GM21447 (cell line): ENCODE data around the gene PTTG1IP2.

ENCODE experiments used
- ATAC-seq: cut with Tn5 transposase; IDR thresholded peaks from one replicate; pipeline ENCODE4 v1.9.1; 2021; ENCODE audit not compliant: unreplicated experiment

Gene PTTG1IP2

DNA sequence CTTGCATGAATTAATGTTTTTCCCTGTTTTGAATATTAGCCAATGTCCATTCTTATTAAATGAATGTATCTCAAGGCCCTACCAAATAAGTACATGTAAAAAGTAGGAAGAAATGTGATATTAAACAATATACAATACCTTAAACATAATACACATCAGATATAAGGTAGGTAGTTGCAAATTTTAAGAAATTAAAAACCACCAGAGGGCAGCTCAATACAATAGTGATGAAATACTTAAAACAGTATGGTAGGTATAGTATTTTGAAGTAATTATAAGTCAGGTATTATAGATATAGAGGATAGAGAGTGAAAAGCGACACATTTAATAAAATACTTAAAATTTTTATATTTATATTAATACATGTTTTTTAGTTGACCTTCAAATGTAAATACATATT lies 83.1 kb downstream of the PTTG1IP2 start:
- ATAC-seq = no peak

DNA sequence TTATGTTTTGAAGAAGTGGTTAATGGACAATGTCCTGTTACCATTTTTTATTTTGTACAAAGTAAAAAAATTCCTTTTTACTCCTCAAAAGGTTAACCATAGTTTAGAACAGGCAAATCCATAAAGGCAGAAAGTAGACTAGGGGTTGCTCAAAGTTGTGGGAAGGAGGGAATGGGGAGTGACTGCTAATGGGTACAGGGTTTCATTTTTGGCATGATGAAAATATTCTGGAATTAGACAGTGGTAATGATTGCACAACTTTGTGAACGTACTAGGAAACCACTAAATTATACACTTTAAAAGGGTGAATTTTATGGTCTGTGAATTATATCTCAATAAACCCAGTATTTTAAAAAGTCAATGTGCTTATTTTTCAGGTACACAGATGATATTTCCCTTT lies 91.3 kb downstream of the PTTG1IP2 start:
- no peak for ATAC-seq
